SK-N-SH (cell line): ENCODE results near the gene AP4M1. TPM values are rescaled to one million over a fixed set of nuclear protein-coding genes. Genes with fewer than 3 reads are reported as not detected.

ENCODE experiments used
- CTCF ChIA-PET: fragments of 300-600, 350-600 bp; formaldehyde crosslinking; extraction: SDS; loops from one replicate; lab custom pipeline; 2021; lab: Yijun Ruan, JAX
- POLR2A ChIA-PET: fragments of 350-600 bp; sonication (Branson Sonifier 250); formaldehyde crosslinking; extraction: SDS; loops from one replicate; lab custom pipeline; 2020; ENCODE audit warnings: antibody characterized with exemption, inconsistent platforms; lab: Yijun Ruan, JAX
- DNase-seq: peaks from one replicate; pipeline ENCODE4 v3.0.0; 2012
- H2AFZ ChIP-seq: fragments of 200-600 bp; sonication (generic); 2 replicates; pipeline ENCODE4 v1.8.1; 2016; ENCODE audit warnings: antibody characterized with exemption, mild to moderate bottlenecking, low read depth
- H3F3A ChIP-seq: fragments of 200-600 bp; sonication (generic); replicated peaks from 2 replicates; pipeline ENCODE3; 2016; ENCODE audit warnings: antibody characterized with exemption, mild to moderate bottlenecking; ENCODE audit not compliant: insufficient read depth
- H3K27ac ChIP-seq, 2 experiments: fragments of 200-500 bp in 1 of 2; fragments of 200-600 bp in 1 of 2; sonication (Bioruptor generic) in 1 of 2; sonication (generic), shearing (Covaris generic) in 1 of 2; 2 replicates each; pipeline versions ENCODE4 v1.5.1 to v1.6.1; 2014 to 2016; ENCODE audit warnings: low read depth in 2 of 2, inconsistent platforms in 1 of 2, low read length in 1 of 2, mild to moderate bottlenecking in 1 of 2, mixed read lengths in 1 of 2
- H3K27me3 ChIP-seq: fragments of 200-600 bp; sonication (generic), shearing (Covaris generic); 2 replicates; pipeline ENCODE4 v1.6.1; 2016; ENCODE audit warnings: mixed run types; ENCODE audit not compliant: insufficient read depth
- H3K36me3 ChIP-seq, 2 experiments: fragments of 200-500 bp in 1 of 2; fragments of 200-600 bp in 1 of 2; sonication (Bioruptor generic) in 1 of 2; sonication (generic) in 1 of 2; replicated peaks in 1 of 2; 2 replicates each; pipeline versions ENCODE3 to v1.5.1; 2014 to 2016; ENCODE audit warnings: low read length in 1 of 2, mild to moderate bottlenecking in 1 of 2; ENCODE audit not compliant: insufficient read depth in 2 of 2, control insufficient read depth in 1 of 2
- H3K4me1 ChIP-seq, 2 experiments: fragments of 200-500 bp in 1 of 2; fragments of 200-600 bp in 1 of 2; sonication (Bioruptor generic) in 1 of 2; sonication (generic), shearing (Covaris generic) in 1 of 2; 2 replicates each; pipeline versions ENCODE4 v1.5.1 to v1.6.1; 2014 to 2016; ENCODE audit warnings: low read depth in 1 of 2, low read length in 1 of 2, mixed run types in 1 of 2; ENCODE audit not compliant: insufficient read depth in 2 of 2, control insufficient read depth in 1 of 2
- H3K4me2 ChIP-seq: fragments of 200-600 bp; sonication (generic), shearing (Covaris generic); 2 replicates; pipeline ENCODE4 v1.6.1; 2017; ENCODE audit warnings: mixed run types
- H3K4me3 ChIP-seq, 2 experiments: fragments of 200-500 bp in 1 of 2; fragments of 200-600 bp in 1 of 2; sonication (Bioruptor generic) in 1 of 2; sonication (generic), shearing (Covaris generic) in 1 of 2; 2 replicates each; pipeline versions ENCODE4 v1.5.1 to v1.8.1; 2014 to 2016; ENCODE audit warnings: low read depth in 2 of 2, inconsistent platforms in 1 of 2, low read length in 1 of 2, mild to moderate bottlenecking in 1 of 2, mixed read lengths in 1 of 2, moderate library complexity in 1 of 2
- H3K79me2 ChIP-seq: fragments of 200-600 bp; sonication (generic); 2 replicates; pipeline ENCODE4 v1.8.1; 2017; ENCODE audit warnings: mild to moderate bottlenecking; ENCODE audit not compliant: insufficient read depth
- H3K9ac ChIP-seq: fragments of 200-600 bp; sonication (generic); 2 replicates; pipeline ENCODE4 v1.6.1; 2017; ENCODE audit warnings: mixed run types
- H3K9me2 ChIP-seq: fragments of 200-600 bp; sonication (generic); 2 replicates; pipeline ENCODE4 v1.6.1; 2017; ENCODE audit warnings: mixed run types
- H3K9me3 ChIP-seq: fragments of 200-600 bp; sonication (generic); 2 replicates; pipeline ENCODE4 v1.6.1; 2017; ENCODE audit warnings: mixed run types, mild to moderate bottlenecking, moderate library complexity
- H4K20me1 ChIP-seq: fragments of 200-600 bp; sonication (generic); 2 replicates; pipeline ENCODE4 v1.6.1; 2017; ENCODE audit warnings: mild to moderate bottlenecking, mixed run types; ENCODE audit not compliant: insufficient read depth
- CHD2 ChIP-seq: fragments of 150-350 bp; IDR thresholded peaks from 2 replicates; pipeline ENCODE4 v1.6.1; 2018; ENCODE audit warnings: low read length; ENCODE audit not compliant: partially characterized antibody
- CTCF ChIP-seq: fragments of 200-600 bp; sonication (generic); IDR thresholded peaks from 2 replicates; pipeline ENCODE4 v1.6.1; 2017; ENCODE audit warnings: antibody characterized with exemption, mild to moderate bottlenecking, moderate library complexity
- EP300 ChIP-seq, 2 experiments: IDR thresholded peaks; 2 replicates each; pipeline versions ENCODE4 v1.4.0 to v1.6.1; 2012; ENCODE audit warnings: borderline replicate concordance in 1 of 2, low read depth in 1 of 2, low read length in 1 of 2
- EZH2phosphoT487 ChIP-seq: fragments of 200-600 bp; sonication (generic); IDR thresholded peaks from 2 replicates; pipeline ENCODE4 v1.6.1; 2017; ENCODE audit warnings: low read depth, mixed run types, mild to moderate bottlenecking, antibody characterized with exemption, moderate library complexity, borderline replicate concordance
- FOSL2 ChIP-seq: IDR thresholded peaks from 2 replicates; pipeline ENCODE4 v1.4.0; 2012; ENCODE audit warnings: low read depth, mild to moderate bottlenecking, moderate library complexity, borderline replicate concordance
- FOXM1 ChIP-seq: IDR thresholded peaks from 2 replicates; pipeline ENCODE4 v1.4.0; 2012; ENCODE audit warnings: low read depth, mild to moderate bottlenecking
- GATA2 ChIP-seq: sonication (generic); formaldehyde crosslinking; IDR thresholded peaks from 2 replicates; pipeline ENCODE4 v1.5.0; 2020; ENCODE audit warnings: mild to moderate bottlenecking, missing genetic modification reagents
- JUND ChIP-seq: IDR thresholded peaks from 2 replicates; pipeline ENCODE4 v1.4.0; 2012
- MAX ChIP-seq: IDR thresholded peaks from 2 replicates; pipeline ENCODE4 v1.4.0; 2012; ENCODE audit warnings: low read depth
- MEF2A ChIP-seq: IDR thresholded peaks from 2 replicates; pipeline ENCODE4 v1.4.0; 2012; ENCODE audit warnings: low read depth, borderline replicate concordance
- PBX3 ChIP-seq: IDR thresholded peaks from 2 replicates; pipeline ENCODE4; 2012
- RCOR1 ChIP-seq: fragments of 150-350 bp; IDR thresholded peaks from 2 replicates; pipeline ENCODE4 v1.6.1; 2017; ENCODE audit warnings: antibody characterized with exemption, low read length
- SIN3A ChIP-seq: IDR thresholded peaks from 2 replicates; pipeline ENCODE4 v1.6.1; 2012; ENCODE audit warnings: low read depth, mild to moderate bottlenecking, low read length, moderate library complexity, borderline replicate concordance
- SMC3 ChIP-seq: IDR thresholded peaks from 2 replicates; pipeline ENCODE4 v1.6.1; 2012; ENCODE audit warnings: low read depth, low read length, improper control_type of control experiment
- TAF1 ChIP-seq: IDR thresholded peaks from 2 replicates; pipeline ENCODE4 v1.6.1; 2012; ENCODE audit warnings: low read depth, mild to moderate bottlenecking, low read length, moderate library complexity, borderline replicate concordance
- USF2 ChIP-seq: fragments of 150-350 bp; IDR thresholded peaks from 2 replicates; pipeline ENCODE4 v1.6.1; 2017; ENCODE audit warnings: antibody characterized with exemption, low read length, low read depth, borderline replicate concordance
- WGBS: methylation state at CpG from one replicate; pipeline ENCODE4 v1.1.6; 2017; ENCODE audit warnings: low lambda C conversion rate; 5-methylcytosine and 5-hydroxymethylcytosine counted together
- polyA plus RNA-seq, 3 experiments: library from polyadenylated mRNA; depleted of rRNA; stranded (reverse); fragments of >200 nt; gene quantifications; 2 replicates each; pipeline ENCODE4 v1.2.3, GENCODE V29; 2012

Gene AP4M1
- polyA plus RNA-seq, 1 of the 3 experiments (the other 2 are of a cell fraction) = 35.0 TPM

- TF ChIP-seq FOSL2 (no peak), EZH2phosphoT487 (no peak), FOXM1 (no peak), CTCF (no peak), PBX3 (peak; percentile 69), USF2 (no peak), JUND (no peak; the same call in 1 of the 2 replicates)
Measured at GRCh38 chr7:100065452-100066186, 35.8 kb upstream of the AP4M1 start (continued).

- DNase-seq = no peak
- Histone ChIP-seq H3K4me2 (no peak overlapping the region), H2AFZ (no peak overlapping the region), H4K20me1 (no peaks in the 10 kb centered on the region), H3K27ac (peak overlapping the region in 1 of 2 experiments; percentile 16; a peak in 1 of 4 replicates), H3K9me3 (peaks cover 23% of the 10 kb centered on the region), H3F3A (peaks cover 45% of the 10 kb centered on the region), H3K4me3 (no peak overlapping the region), H3K9me2 (no peaks in the 10 kb centered on the region), H3K79me2 (no peaks in the 10 kb centered on the region), H3K9ac (no peak overlapping the region), H3K27me3 (no peaks in the 10 kb centered on the region), H3K36me3 (peaks cover 36 to 64% of the 10 kb centered on the region in 2 experiments), H3K4me1 (peaks cover 0 to 21% of the 10 kb centered on the region in 2 experiments; a peak in 1 of 4 replicates)
- ChIA-PET POLR2A (interaction anchor here (0.8 to 1.4 kb wide), 2 partner anchors 13 to 34 kb away, joined by 3 read pairs; partner anchors contain the start of gene MCM7), CTCF (interaction anchor here (0.8 to 1.1 kb wide), 7 partner anchors 9 to 102 kb away, joined by 3 to 4 read pairs (median 3); partner anchors contain the start of genes GAL3ST4 and ZNF3)
- WGBS = 87% methylated on average over 7 of the region's 7 CpGs
- TF ChIP-seq EP300 (IDR thresholded peaks at IDR 0.05; ENCODE audit: borderline replicate concordance in 1 of 2, low read depth in 1 of 2, low read length in 1 of 2) (no peak), CHD2 (peak; percentile 47), SIN3A (no peak), MAX (no peak), TAF1 (no peak), MEF2A (no peak), GATA2 (CRISPR knock-in tag) (no peak), SMC3 (no peak), RCOR1 (no peak)
Measured at GRCh38 chr7:100066953-100067352, 34.5 kb upstream of the AP4M1 start.
